Immature natural killer cell (primary cell): Measurements from ENCODE around the gene IL10RB. TPM values are rescaled to one million over a fixed set of nuclear protein-coding genes. Genes with fewer than 3 reads are reported as not detected.
"Not testable (repeated sequence)": the region's sequence is repeated elsewhere in the genome, so short reads cannot be mapped to it uniquely, and the experiment has no call there.

ENCODE experiments used
- DNase-seq, 3 donors: peaks; one replicate each; pipeline ENCODE4 v3.0.0; 2022; ENCODE audit warnings: mixed read lengths in 1 of 3
- H3K27ac Mint-ChIP-seq, 6 donors: one replicate each; pipeline ENCODE4 v1.8.0; 2020; ENCODE audit warnings: mixed read lengths in 6 of 6, mild to moderate bottlenecking in 5 of 6, inconsistent platforms in 4 of 6, moderate library complexity in 3 of 6
- H3K27me3 Mint-ChIP-seq, 3 donors: one replicate each; pipeline ENCODE4 v1.8.0; 2020 to 2021; ENCODE audit warnings: low read depth in 3 of 3, mild to moderate bottlenecking in 3 of 3, mixed read lengths in 3 of 3, moderate library complexity in 3 of 3, inconsistent platforms in 1 of 3
- H3K36me3 Mint-ChIP-seq, 3 donors: one replicate each; pipeline ENCODE4 v1.8.0; 2020; ENCODE audit warnings: mixed read lengths in 3 of 3, inconsistent platforms in 2 of 3, mild to moderate bottlenecking in 2 of 3
- H3K4me1 Mint-ChIP-seq, 2 donors: one replicate each; pipeline ENCODE4 v1.8.0; 2020; ENCODE audit warnings: inconsistent platforms in 2 of 2, mild to moderate bottlenecking in 2 of 2, mixed read lengths in 2 of 2, moderate library complexity in 1 of 2
- H3K4me3 Mint-ChIP-seq, 5 donors: one replicate each; pipeline ENCODE4 v1.8.0; 2020; ENCODE audit warnings: mild to moderate bottlenecking in 5 of 5, mixed read lengths in 5 of 5, inconsistent platforms in 3 of 5, moderate library complexity in 3 of 5
- H3K9me3 Mint-ChIP-seq, 6 donors: one replicate each; pipeline ENCODE4 v1.8.0; 2020; ENCODE audit warnings: mild to moderate bottlenecking in 6 of 6, mixed read lengths in 6 of 6, inconsistent platforms in 4 of 6, moderate library complexity in 3 of 6
- polyA plus RNA-seq, 3 donors: library from polyadenylated mRNA; unstranded; fragments of 300-500 nt; fragmentation: Illumina TruSeq; gene quantifications; one replicate each; pipeline ENCODE4 v1.2.3, GENCODE V29; 2021

Gene IL10RB
- polyA plus RNA-seq, 3 donors from 2014 or later: 45.9 to 63.5 (median 46.9) TPM

GRCh38 chr21:33317145-33317544, 51.0 kb downstream of the IL10RB start:
- Mint-ChIP-seq H3K9me3 (no peaks in the 10 kb centered on the region), H3K27me3 (peaks cover 3 to 7% (median 7%) of the 10 kb centered on the region in 3 donors), H3K4me3 (no peak overlapping the region), H3K36me3 (peaks cover 0 to 4% (median 3%) of the 10 kb centered on the region in 3 donors), H3K4me1 (no peaks in the 10 kb centered on the region), H3K27ac (no peak overlapping the region)
- no peak for DNase-seq

DNA sequence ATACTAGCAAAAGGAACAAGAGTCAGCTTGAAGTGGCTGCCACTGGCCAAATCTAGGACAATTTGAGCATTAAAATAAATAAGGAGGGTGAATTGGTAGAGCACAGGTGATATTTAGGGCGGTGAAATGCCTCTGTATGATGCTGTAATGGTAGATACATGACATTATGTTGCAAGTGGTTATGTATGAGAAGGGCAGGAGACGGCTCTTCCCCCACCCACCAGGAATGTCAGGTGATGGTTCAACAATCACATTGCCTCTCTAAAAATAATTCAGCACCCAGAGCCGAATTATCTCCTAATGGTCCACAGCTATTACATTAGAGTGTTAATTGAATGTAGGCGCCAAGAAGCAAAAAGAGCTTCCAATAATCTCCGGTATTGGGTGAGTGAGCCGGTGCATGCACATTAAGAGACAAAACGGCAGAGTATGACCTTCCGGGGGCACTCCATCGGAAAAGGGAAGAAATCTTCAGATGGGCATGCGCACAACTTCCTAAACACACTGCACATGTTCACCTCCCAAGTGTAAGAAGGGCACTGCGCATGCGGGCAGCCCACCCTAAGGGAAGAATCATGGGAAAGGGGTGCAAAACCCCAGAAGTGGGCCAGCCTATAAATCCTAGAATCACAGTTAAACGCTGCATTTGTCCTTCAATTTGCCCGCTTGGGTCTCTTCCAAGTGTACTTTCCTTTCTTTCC, 51.8 kb downstream of the IL10RB start:
- no peaks in the 10 kb centered on the region for H3K9me3 Mint-ChIP-seq
- H3K27me3 Mint-ChIP-seq: peaks cover 3 to 7% (median 7%) of the 10 kb centered on the region in 3 donors
- H3K4me3 Mint-ChIP-seq: no peak overlapping the region
- H3K27ac Mint-ChIP-seq: no peak overlapping the region
- H3K4me1 Mint-ChIP-seq: no peaks in the 10 kb centered on the region
- no peak for DNase-seq
- H3K36me3 Mint-ChIP-seq: peaks cover 0 to 4% (median 3%) of the 10 kb centered on the region in 3 donors

- H3K4me1 Mint-ChIP-seq, H3K27me3 Mint-ChIP-seq, H3K4me3 Mint-ChIP-seq, H3K36me3 Mint-ChIP-seq, H3K27ac Mint-ChIP-seq, H3K9me3 Mint-ChIP-seq: not testable (repeated sequence)
- DNase-seq: peak in 2 of 3 donors; percentile 23 to 28
These were observed 54.8 kb downstream of the IL10RB start for GRCh38 chr21:33321005-33321404.

DNA sequence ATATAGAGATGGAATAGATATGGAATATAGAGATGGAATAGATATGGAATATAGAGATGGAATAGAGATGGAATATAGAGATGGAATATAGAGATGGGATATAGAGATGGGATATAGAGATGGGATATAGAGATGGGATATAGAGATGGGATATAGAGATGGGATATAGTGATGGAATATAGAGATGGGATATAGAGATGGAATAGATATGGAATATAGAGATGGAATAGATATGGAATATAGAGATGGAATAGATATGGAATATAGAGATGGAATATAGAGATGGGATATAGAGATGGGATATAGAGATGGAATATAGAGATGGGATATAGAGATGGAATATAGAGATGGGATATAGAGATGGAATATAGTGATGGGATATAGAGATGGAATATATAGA, 57.4 kb downstream of the IL10RB start:
- not testable (repeated sequence) for H3K27ac Mint-ChIP-seq, H3K27me3 Mint-ChIP-seq, H3K4me3 Mint-ChIP-seq, DNase-seq, H3K36me3 Mint-ChIP-seq, H3K9me3 Mint-ChIP-seq
- peaks cover 0 to 21% of the 10 kb centered on the region in 2 donors for H3K4me1 Mint-ChIP-seq

- peaks cover 8 to 23% of the 10 kb centered on the region in 2 donors for H3K4me1 Mint-ChIP-seq
- H3K36me3 Mint-ChIP-seq: no peaks in the 10 kb centered on the region
- peaks cover 0 to 5% (median 4%) of the 10 kb centered on the region in 3 donors for H3K27me3 Mint-ChIP-seq
- peak; percentile 96 to 99 (median 97) for DNase-seq
- H3K9me3 Mint-ChIP-seq: no peaks in the 10 kb centered on the region
- H3K27ac Mint-ChIP-seq: no peak within 1 kb of the TSS
- no peak within 1 kb of the TSS for H3K4me3 Mint-ChIP-seq
These were observed 58.4 kb downstream of the IL10RB start, which contains the start of gene IFNAR1 for GRCh38 chr21:33324291-33325221. Gene IFNAR1 (plus strand): TSS chr21:33324970. CDS start chr21:33325056, 86 bp downstream.

DNA sequence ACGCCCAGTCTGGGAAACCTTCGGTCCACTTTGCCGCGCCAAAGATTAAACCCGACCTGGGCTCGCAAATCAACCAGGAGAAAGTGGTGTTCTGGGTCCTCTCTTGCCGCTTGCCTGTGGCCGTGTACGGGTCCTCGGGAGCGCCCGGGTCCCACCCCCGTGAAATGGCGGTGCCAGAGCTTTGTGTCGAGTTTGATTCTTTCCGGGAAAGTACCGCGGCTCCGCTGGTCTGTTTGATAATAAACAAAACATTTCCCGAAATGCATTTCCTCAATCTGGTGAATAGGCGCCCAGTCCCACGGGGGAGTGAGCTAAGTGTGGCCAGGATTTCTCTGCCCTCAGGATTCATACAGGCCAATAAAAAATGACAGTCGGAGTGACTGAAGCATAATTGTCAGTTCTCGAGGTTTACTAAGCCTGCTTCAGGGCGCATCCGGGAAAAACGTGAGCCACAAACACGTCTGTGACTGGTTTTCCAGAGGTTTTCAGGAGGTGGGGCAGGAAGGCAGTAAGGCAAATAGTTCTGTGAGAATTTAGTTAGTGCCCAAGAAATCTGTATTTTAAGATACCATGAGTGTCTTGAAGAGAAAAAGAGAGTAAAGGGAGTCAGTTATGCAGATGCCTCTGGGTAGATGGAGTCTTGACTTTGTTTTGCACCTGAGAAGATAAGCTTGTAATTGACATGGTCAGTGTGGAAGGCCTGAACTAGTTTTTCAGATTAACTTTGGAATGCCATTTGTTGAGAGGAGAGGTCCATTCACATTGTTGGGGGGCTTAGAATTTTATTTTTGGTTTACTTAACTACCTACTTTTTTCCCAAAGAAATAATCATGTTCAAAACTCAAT, 59.3 kb downstream of the IL10RB start:
- Mint-ChIP-seq H3K27ac (no peak overlapping the region), H3K4me1 (peaks cover 17 to 26% of the 10 kb centered on the region in 2 donors), H3K4me3 (no peak overlapping the region), H3K36me3 (peaks cover 0 to 3% (median 0%) of the 10 kb centered on the region in 3 donors), H3K9me3 (no peaks in the 10 kb centered on the region), H3K27me3 (peaks cover 0 to 5% (median 2%) of the 10 kb centered on the region in 3 donors)
- peak in 2 of 3 donors; percentile 63 to 73 for DNase-seq

DNA sequence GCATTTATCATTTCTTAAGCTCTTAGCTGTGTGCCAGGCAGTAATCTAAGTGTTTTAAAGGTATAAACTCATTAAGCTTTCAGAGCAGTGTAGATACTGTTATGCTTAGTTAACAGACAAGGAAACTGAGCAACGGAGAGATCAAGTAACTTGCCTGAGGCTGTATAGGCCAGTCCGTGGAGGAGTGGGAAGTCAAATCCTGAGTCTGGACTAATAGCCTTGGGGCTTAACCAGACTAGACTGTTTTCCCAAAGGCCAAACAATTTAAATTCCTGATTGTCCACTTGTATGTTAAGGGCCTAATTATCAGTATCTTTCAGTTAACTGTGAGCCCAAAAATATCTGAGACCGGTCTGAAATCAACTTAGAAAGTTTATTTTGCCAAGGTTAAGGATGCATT, 61.2 kb downstream of the IL10RB start:
- Mint-ChIP-seq H3K27ac (no peak overlapping the region), H3K4me1 (peaks cover 31 to 39% of the 10 kb centered on the region in 2 donors), H3K9me3 (no peaks in the 10 kb centered on the region), H3K4me3 (peak overlapping the region in 1 of 5 donors; percentile 18), H3K36me3 (peaks cover 3 to 7% (median 3%) of the 10 kb centered on the region in 3 donors), H3K27me3 (peaks cover 0 to 2% (median 0%) of the 10 kb centered on the region in 3 donors)
- DNase-seq: no peak

GRCh38 chr21:33327792-33328433, 61.7 kb downstream of the IL10RB start:
- Mint-ChIP-seq H3K27me3 (peaks cover 0 to 2% (median 0%) of the 10 kb centered on the region in 3 donors), H3K36me3 (peaks cover 8 to 13% (median 9%) of the 10 kb centered on the region in 3 donors), H3K27ac (no peak overlapping the region), H3K4me3 (peak overlapping the region in 1 of 5 donors; percentile 5), H3K4me1 (peaks cover 37 to 44% of the 10 kb centered on the region in 2 donors), H3K9me3 (peaks cover 0 to 4% (median under 1%) of the 10 kb centered on the region in 6 donors)
- no peak for DNase-seq

- H3K4me3 Mint-ChIP-seq: no peak overlapping the region
- H3K27ac Mint-ChIP-seq: no peak overlapping the region
- H3K9me3 Mint-ChIP-seq: peaks cover 0 to 9% (median 2%) of the 10 kb centered on the region in 6 donors
- DNase-seq: no peak
- H3K4me1 Mint-ChIP-seq: peaks cover 50 to 52% of the 10 kb centered on the region in 2 donors
- H3K27me3 Mint-ChIP-seq: peaks cover 0 to 2% (median 0%) of the 10 kb centered on the region in 3 donors
- H3K36me3 Mint-ChIP-seq: peaks cover 9 to 18% (median 14%) of the 10 kb centered on the region in 3 donors
These were observed 64.6 kb downstream of the IL10RB start for GRCh38 chr21:33330726-33331125.

GRCh38 chr21:33332143-33332542, 66.0 kb downstream of the IL10RB start:
- Mint-ChIP-seq H3K9me3 (peaks cover 0 to 9% (median 2%) of the 10 kb centered on the region in 6 donors), H3K4me3 (peak overlapping the region in 2 of 5 donors; percentile 3 to 22), H3K27me3 (peaks cover 0 to 2% (median 0%) of the 10 kb centered on the region in 3 donors), H3K27ac (peak overlapping the region in 2 of 6 donors; percentile 10 to 41), H3K4me1 (peaks cover 42 to 50% of the 10 kb centered on the region in 2 donors), H3K36me3 (peaks cover 9 to 18% (median 14%) of the 10 kb centered on the region in 3 donors)
- DNase-seq: no peak

DNA sequence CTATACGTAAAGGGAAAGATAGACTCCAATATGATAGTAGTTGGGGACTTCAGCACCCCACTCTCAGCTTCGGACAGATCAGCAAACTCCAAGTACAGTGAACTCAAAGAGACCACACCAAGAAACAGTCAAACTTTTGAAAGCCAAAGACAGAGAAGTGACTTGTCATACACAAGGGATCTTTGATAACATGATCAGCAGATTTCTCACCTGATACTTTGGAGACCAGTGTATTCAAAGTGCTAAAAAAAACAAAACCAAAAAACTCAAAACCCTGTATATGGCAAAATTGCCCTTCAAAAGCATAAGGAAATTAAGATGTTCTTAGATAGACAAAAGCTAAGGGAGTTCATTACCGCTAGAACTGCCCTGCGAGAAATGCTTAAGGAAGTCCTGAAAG, 68.0 kb downstream of the IL10RB start:
- Mint-ChIP-seq H3K36me3 (peaks cover 9 to 22% (median 18%) of the 10 kb centered on the region in 3 donors), H3K4me1 (peaks cover 29 to 55% of the 10 kb centered on the region in 2 donors), H3K9me3 (peaks cover 0 to 9% (median 2%) of the 10 kb centered on the region in 6 donors), H3K4me3 (no peak overlapping the region), H3K27me3 (peaks cover 0 to under 1% (median 0%) of the 10 kb centered on the region in 3 donors), H3K27ac (no peak overlapping the region)
- no peak for DNase-seq

- peaks cover 0 to 9% (median 2%) of the 10 kb centered on the region in 6 donors for H3K9me3 Mint-ChIP-seq
- peak overlapping the region in 1 of 6 donors; percentile 29 for H3K27ac Mint-ChIP-seq
- H3K36me3 Mint-ChIP-seq: peaks cover 9 to 22% (median 18%) of the 10 kb centered on the region in 3 donors
- peaks cover 0 to under 1% (median 0%) of the 10 kb centered on the region in 3 donors for H3K27me3 Mint-ChIP-seq
- peaks cover 27 to 50% of the 10 kb centered on the region in 2 donors for H3K4me1 Mint-ChIP-seq
- DNase-seq: no peak
- no peak overlapping the region for H3K4me3 Mint-ChIP-seq
These were observed 68.7 kb downstream of the IL10RB start for GRCh38 chr21:33334824-33335223.
